Activated T-helper 1 cell treated with Interleukin-2 at 50 U/mL for 16 hours (primary cell): Measurements from ENCODE around the gene FKBP6.
"Not testable (repeated sequence)": the region's sequence is repeated elsewhere in the genome, so short reads cannot be mapped to it uniquely, and the experiment has no call there.

ENCODE experiments used
- DNase-seq: peaks from one replicate; pipeline ENCODE4 v3.0.0-alpha.2; 2020; ENCODE audit warnings: low read depth

The FKBP6 gene

DNA sequence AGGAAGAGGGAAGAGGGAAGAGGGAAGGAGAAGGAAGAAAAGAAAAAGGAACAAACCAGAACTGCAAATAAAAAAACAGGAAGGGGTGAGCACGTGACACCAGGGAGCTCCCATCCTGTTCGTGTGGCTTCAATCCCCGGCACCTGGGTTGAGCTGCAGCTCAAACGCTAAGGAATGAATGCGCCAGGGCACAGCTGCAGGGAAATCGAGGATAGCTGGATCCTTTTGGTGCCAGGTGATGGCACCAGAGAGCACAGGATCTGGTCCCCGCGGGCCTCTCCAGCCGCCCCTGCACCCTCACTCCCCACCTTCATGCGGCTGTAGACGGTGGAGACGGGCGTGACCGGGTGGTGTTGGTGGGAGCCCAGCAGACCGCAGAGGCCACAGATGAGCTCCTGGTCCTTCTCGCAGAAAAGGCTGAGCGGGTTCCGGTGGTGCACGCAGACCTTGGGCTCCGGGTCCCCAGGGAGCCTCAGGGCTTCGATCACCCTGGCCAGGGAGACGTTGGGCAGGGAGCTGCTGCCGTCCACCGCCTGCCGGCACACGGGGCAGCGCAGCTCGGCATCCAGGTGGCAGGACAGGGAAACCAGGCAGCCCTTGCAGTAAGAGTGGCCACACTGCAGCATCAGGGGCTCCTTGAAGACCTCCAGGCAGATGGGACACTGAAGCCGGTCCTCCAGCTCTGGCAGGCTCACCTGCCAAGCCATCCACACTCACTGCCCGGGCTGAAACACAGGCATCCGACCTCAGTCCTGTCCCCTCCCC is 3.7 kb upstream of the FKBP6 start:
- peak; percentile 30 for DNase-seq

DNA sequence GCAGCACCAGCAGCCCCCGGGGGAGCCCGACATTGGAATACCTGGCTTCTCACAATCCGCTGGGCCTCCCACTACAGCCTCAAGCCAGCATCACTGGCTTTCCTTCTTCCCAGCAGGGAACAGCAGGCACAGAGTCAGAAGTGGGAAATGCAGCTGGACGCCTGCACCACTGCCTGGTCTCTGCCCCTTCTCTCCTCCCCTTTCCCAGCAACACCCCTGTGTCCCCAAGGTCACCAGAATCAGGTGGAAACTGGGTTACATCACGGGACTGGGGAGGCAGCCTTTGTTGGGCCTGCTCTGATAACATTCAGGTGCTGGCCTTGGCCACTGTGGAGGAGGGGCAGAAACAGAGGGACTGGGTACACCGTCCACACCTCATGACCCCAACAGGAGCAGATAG is 2.5 kb upstream of the FKBP6 start:
- not testable (repeated sequence) for DNase-seq

DNA sequence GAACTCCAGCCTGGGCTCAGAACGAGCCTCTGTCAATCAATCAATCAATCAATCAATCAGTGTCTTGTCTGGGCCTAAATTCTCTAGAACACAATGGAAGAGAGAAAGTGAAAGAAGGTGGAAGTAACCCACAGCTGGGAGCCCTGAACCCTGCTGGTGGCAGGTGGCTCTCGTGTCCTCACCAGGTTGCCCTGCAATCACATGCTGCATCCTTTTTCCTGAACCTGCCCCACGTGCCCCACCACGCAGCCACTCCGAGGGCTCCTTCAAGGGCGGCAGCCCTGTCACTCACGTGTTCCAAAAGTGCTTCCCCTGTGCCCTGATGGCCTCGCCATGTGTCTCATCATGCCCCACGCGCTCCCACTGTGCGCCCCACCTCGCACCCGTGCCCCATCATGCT is 512 bp upstream of the FKBP6 start:
- not testable (repeated sequence) for DNase-seq

DNA sequence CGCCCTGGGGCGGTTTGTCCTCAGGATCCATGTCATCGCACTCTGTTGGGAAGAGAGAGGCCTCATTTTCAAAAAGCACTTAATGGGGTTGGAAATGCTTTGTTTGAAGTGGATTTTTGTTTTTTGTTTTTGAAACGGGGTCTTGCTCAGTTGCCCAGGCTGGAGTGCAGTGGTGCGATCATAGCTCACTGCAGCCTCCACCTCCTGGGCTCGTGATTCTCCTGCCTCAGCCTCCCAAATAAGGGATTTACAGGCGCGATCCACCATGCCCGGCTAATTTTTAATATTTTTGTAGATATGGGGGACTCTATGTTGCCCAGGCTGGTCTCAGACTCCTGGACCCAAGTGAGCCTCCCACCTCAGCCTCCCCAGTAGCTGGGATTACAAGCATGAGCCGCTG is 735 bp downstream of the FKBP6 start:
- DNase-seq: no peak

- no peak for DNase-seq
These were observed 2.1 kb downstream of the FKBP6 start for GRCh38 chr7:73329861-73330581.

GRCh38 chr7:73330772-73331171 is 2.8 kb downstream of the FKBP6 start:
- DNase-seq: no peak

- no peak for DNase-seq
These were observed 4.5 kb downstream of the FKBP6 start for GRCh38 chr7:73332447-73332846.

GRCh38 chr7:73338321-73338720 is 10.4 kb downstream of the FKBP6 start:
- no peak for DNase-seq

GRCh38 chr7:73340514-73340913 is 12.6 kb downstream of the FKBP6 start:
- no peak for DNase-seq

DNA sequence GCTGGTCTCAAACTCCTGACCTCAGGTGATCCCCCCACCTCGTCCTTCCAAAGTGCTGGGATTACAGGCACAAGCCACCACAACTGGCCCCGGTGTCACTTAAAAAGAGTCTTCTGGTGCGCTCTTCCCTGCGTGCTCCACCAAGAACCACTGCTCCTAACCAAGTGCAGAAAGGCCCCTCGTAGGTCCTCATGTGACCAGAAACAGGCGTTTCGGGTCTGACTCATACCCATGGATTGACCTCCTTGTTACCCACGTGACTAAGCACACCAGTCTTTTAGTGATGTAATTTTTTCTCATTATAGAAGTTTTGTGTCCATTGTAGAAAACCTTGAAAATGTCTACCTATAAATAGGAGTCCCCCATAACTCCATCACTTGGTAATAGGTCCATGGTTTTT is 13.9 kb downstream of the FKBP6 start:
- no peak for DNase-seq

DNA sequence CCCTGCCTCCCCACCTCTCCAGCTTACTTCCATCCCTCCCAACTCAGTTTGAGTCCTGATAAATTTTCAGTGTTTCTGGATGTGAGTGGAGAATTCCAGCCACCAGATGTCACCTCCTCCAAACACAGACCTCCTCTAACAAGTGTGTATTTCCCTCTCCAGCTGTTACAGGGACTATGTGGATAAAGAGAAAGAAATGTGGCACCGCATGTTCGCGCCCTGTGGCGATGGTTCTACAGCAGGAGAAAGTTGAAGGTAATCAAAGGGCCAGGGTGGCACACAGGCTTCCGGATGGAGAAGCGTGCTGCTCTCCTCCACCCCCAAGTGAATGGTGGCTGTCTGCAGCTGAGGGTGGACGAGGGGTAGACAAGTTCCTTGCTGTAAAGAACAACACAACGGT is 14.7 kb downstream of the FKBP6 start:
- no peak for DNase-seq

DNA sequence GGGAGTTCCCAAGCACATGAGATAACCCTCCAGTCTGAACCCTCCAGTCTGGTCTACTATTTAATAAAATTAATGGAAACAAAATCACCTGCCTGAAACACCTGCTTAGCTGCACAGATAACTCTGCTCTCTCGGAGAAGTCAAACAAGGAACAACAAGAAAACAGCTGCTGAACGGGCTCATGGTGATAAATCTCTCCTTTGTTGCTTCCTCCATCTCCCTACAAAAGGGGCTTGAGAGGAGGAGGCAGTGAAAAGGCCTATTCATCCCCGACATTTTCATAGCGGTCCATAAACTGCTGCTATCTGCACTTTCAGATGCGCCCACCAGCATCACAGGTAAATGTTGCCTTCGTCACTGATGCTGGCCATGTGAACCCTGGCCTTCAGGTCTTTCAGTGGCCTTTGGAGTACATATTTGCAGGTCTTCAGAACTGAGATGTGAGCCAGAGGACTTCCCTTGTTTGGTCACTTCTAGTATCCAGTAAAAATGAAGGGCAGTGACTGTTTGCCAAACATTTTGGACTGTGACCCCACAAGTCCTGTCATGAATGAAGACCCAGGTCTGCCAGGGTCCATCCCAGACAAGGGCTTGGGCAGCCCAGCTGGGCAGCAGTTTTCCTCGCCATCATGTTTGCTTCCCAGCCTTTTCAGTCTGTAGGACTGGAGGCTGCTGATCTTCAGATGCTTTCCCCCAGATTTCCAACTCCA is 15.9 kb downstream of the FKBP6 start:
- DNase-seq: no peak

DNA sequence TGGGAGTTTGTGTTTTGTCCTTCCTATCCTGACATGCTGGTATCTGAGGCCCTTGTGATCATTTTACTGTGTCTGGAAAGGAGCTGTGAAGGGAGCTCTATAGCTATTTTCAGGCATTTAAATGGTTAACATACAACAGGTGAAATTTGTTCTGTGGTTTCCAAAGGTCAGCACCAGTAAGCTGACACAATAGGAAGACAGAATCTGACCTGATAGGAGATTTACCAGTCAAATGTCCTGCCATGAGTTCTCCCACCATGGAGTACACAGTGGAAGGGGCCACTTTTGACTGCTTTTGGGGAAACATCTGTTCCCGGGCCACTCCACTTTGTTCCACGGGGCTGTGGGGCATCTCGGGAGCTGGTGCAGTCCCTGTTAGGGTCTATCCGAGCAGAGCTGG is 17.6 kb downstream of the FKBP6 start:
- no peak for DNase-seq

GRCh38 chr7:73345951-73346350 is 18.0 kb downstream of the FKBP6 start:
- no peak for DNase-seq

GRCh38 chr7:73349763-73350162 is 21.8 kb downstream of the FKBP6 start:
- DNase-seq: no peak

- no peak for DNase-seq
These were observed 22.5 kb downstream of the FKBP6 start for GRCh38 chr7:73350306-73351068.

- no peak for DNase-seq
These were observed 23.6 kb downstream of the FKBP6 start for GRCh38 chr7:73351447-73352167.

GRCh38 chr7:73352784-73353183 is 24.8 kb downstream of the FKBP6 start:
- DNase-seq: no peak

DNA sequence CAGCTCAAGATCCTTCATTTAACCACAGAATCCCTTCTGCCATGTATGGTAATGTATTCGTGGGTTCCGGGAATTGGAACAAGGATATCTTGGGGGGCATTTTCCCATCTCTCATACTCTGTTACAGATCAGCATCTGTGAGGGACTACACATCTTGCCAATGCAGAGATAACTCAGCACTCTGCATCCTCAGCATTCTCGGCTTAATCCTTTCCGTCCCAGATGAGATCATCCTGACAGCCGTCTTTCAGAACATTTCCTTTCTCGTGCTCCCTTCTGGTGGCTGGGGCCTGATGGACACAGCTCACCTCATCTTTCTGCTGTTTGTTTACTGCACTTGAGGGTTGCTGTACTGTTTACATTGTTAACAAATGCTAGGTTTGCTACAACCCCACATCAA is 25.3 kb downstream of the FKBP6 start:
- no peak for DNase-seq

DNA sequence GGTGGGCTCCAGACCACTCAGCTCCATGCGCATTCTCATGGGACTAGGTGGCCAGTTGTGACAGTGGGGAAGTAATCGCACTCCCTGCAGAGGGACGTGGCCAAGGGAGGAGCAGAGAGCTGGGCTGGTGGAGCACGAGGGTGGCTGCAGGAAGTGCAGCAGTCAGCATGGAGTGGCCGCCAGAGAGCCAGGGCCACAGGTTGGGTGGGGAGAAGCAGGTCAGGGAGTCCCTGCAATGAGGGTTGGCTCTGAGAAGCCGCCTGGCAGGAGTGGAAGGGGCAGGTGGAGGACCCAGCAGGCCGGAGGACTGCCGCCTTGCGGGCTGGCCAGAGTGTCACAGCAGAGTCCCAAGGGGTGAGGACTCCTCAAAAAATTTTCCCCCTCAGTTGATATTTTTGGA is 26.2 kb downstream of the FKBP6 start:
- no peak for DNase-seq

GRCh38 chr7:73354821-73355220 is 26.9 kb downstream of the FKBP6 start:
- no peak for DNase-seq

- no peak for DNase-seq
These were observed 28.2 kb downstream of the FKBP6 start for GRCh38 chr7:73356159-73356558.
